ENCODE measurements around the gene B3GNT2.
A peak's percentile ranks its signal among the peaks of the same experiment; 100 is the strongest.
"Not testable (repeated sequence)": the region's sequence is repeated elsewhere in the genome, so short reads cannot be mapped to it uniquely, and the experiment has no call there.

B3GNT2 gene, protein sequence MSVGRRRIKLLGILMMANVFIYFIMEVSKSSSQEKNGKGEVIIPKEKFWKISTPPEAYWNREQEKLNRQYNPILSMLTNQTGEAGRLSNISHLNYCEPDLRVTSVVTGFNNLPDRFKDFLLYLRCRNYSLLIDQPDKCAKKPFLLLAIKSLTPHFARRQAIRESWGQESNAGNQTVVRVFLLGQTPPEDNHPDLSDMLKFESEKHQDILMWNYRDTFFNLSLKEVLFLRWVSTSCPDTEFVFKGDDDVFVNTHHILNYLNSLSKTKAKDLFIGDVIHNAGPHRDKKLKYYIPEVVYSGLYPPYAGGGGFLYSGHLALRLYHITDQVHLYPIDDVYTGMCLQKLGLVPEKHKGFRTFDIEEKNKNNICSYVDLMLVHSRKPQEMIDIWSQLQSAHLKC

DNA sequence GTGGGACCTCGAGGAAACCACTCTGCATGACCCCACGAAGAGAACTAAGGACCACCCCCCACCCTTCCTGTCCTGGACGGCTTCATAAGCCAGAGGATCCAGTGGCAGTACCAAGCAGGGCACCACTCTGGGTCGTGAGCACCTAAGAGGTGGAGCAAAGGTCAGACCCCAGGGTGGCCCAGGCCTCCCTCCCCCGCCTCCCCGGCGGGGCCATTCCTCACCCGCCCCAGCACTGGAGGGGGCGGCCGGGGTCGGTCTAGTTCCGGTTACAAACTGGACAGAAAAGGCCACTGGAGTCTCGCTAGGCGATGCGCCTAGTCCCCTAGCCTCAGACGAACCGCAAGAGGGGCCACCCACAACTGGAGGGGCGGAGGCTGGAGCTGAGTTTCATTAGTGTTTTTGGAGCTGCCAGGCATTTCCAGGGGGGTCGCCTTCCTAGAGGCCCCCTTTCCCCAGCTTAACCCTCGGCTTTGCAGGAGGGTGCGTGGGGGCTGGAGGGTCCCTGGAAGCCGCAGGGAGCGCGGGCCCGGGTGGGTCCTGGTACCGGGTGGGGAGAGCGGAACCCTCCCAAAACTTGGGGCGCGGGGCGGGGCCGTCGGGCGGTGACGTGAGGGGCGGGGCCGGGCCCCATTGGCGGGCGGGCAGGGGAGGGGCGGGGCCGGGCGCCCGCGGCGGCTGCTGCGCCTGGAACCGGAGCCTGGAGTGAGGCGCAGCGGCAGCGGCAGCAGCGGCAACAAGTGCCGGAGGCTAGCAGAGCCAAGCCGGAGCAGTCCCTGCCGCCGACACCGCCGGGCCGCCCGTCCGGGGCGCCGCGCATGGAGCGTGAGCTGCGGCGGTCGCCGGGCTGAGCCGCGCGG, at the start of gene B3GNT2:
TSS of gene B3GNT2 (plus strand) at position 695 of the 857 bp plus-strand sequence. CDS start 26,106 bp downstream, outside the sequence.
- intact Hi-C loops (cut with micrococcal nuclease) = loop anchor here (5.0 to 10.0 kb wide), 5 partner anchors 89 to 1649 kb away; partner anchors contain the start of genes COMMD1, EHBP1 and UGP2
- Mint-ChIP-seq H3K4me3 (peak within 1 kb of the TSS; percentile 95), H3K4me1 (ENCODE audit: low read depth) (peaks cover 49% of the 10 kb centered on the region), H3K36me3 (ENCODE audit: low read depth) (peaks cover 8% of the 10 kb centered on the region), H3K9me3 (no peaks in the 10 kb centered on the region), H3K27ac (peak within 1 kb of the TSS; percentile 93), H3K27me3 (no peaks in the 10 kb centered on the region)

DNA sequence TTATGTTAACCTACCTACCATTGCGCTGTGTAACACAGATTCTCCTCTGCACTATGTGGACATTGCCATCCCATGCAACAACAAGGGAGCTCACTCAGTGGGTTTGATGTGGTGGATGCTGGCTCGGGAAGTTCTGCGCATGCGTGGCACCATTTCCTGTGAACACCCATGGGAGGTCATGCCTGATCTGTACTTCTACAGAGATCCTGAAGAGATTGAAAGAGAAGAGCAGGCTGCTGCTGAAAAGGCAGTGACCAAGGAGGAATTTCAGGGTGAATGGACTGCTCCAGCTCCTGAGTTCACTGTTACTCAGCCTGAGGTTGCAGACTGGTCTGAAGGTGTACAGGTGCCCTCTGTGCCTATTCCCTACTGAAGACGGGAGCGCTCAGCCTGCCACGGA, 49.1 kb upstream of the B3GNT2 start:
- H3K27ac Mint-ChIP-seq; H3K27me3 Mint-ChIP-seq; intact Hi-C loops (cut with micrococcal nuclease); H3K4me3 Mint-ChIP-seq; H3K36me3 Mint-ChIP-seq (ENCODE audit: low read depth); H3K9me3 Mint-ChIP-seq: not testable (repeated sequence)
- H3K4me1 Mint-ChIP-seq (ENCODE audit: low read depth) = peaks cover 11% of the 10 kb centered on the region

DNA sequence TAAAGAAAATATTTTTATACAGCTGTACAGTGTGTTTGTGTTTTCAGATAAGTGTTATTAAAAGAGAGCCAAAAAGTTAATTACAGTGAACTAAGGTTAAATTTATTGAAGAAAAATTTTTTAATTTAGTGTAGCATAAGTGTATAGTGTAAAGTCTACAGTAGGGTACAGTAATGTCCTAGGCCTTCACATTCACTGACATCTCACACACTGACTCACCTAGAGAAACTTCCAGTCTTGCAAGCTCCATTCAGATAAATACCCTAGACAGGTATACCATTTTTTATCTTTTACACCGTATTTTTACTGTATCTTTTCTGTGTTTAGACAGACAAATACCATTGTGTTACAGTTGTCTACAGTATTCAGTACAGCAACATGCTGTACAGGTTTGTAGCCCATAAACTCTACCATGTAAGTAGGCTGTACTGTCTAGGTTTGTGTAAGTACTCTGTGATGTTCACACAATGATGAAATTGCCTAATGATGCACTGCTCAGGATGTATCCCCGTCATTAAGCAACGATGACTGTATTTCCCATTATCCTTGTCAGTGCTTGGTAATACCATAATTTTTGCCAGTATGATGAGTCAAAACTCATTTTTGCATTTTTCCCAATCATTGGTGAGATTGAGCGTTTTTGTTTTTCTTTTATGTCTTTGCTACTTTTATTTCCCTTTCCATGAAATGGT, 48.2 kb upstream of the B3GNT2 start:
- Mint-ChIP-seq H3K36me3 (ENCODE audit: low read depth) (no peaks in the 10 kb centered on the region), H3K27me3 (no peaks in the 10 kb centered on the region), H3K27ac (no peak overlapping the region), H3K4me1 (ENCODE audit: low read depth) (peaks cover 12% of the 10 kb centered on the region), H3K4me3 (no peak overlapping the region), H3K9me3 (no peaks in the 10 kb centered on the region)
- intact Hi-C loops (cut with micrococcal nuclease) = no loop called here

DNA sequence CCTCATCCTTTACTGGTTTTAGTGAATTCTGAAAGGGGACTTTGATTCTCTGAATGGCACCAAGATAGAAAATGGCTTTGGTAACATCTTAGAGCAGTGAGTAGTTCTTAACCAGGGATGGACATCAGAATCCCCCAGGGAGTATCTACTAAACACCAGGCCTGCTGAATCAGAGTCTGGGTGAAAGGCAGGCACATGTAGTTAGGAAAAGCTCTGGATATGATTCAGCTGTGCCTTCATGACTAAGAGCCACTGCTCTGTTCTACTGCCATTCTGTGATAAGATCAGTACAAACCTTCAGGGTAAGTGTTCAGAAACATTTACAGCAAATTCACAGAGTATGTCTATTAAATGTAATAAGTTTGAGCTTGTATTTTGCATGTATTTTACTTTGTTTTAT, 46.2 kb upstream of the B3GNT2 start:
- no peaks in the 10 kb centered on the region for H3K9me3 Mint-ChIP-seq
- peaks cover 12% of the 10 kb centered on the region for H3K4me1 Mint-ChIP-seq (ENCODE audit: low read depth)
- H3K27me3 Mint-ChIP-seq = no peaks in the 10 kb centered on the region
- no peak overlapping the region for H3K4me3 Mint-ChIP-seq
- intact Hi-C loops (cut with micrococcal nuclease) = no loop called here
- no peaks in the 10 kb centered on the region for H3K36me3 Mint-ChIP-seq (ENCODE audit: low read depth)
- H3K27ac Mint-ChIP-seq = no peak overlapping the region

DNA sequence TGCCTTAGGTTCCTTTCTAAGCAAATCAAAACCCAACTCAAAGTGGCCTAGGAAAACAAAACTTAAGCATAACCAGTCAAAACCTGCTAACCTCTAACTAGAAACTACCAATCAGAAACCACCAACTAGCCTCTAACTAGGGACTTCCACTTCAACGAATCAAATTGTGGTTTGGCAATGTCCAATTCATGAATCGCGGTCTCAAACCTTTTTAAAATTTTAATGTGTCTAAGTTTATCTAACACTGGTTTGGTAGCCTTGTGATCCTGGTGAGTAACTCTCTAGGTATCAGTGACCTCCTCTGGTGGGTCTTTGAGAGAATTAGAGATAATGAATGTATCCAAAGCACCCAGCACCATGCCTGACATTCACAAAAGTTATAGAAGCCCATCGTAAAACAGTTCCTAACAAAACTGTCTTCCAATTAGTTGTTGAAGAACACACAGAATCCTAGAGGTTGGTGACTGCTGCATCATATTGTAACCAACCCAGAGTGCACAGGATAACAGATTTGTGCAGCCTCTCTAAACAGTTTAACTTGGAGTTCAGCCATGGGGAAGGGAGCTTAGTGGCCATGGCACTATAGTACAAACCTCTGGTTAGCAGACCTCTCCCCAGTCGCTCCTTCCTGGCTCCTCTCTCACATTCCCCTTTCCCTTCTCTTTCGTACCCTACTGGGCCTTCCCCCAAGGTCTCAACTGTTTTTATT, 45.2 kb upstream of the B3GNT2 start:
- Mint-ChIP-seq H3K4me3 (no peak overlapping the region), H3K27me3 (no peaks in the 10 kb centered on the region), H3K27ac (no peak overlapping the region), H3K4me1 (ENCODE audit: low read depth) (peaks cover 5% of the 10 kb centered on the region), H3K9me3 (no peaks in the 10 kb centered on the region), H3K36me3 (ENCODE audit: low read depth) (no peaks in the 10 kb centered on the region)
- intact Hi-C loops (cut with micrococcal nuclease) = no loop called here

DNA sequence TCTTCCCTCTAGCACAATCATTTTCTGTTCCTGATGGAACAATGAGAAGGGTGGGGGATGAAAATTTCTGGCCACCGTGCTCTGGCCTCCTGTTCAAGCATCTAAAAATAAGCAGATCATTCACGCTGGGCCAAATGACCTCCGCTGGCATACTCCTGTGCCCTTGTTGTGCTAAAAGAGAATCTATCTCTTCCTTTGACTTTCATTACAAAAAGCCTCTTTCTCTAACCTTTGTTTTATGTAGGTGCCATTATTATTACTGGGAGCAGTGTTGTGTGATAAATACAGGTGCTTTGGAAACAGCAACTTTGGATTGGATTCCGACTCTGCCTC, 44.6 kb upstream of the B3GNT2 start:
- Mint-ChIP-seq H3K27ac (no peak overlapping the region), H3K9me3 (no peaks in the 10 kb centered on the region), H3K27me3 (no peaks in the 10 kb centered on the region), H3K36me3 (ENCODE audit: low read depth) (no peaks in the 10 kb centered on the region), H3K4me3 (no peak overlapping the region), H3K4me1 (ENCODE audit: low read depth) (peaks cover 5% of the 10 kb centered on the region)
- intact Hi-C loops (cut with micrococcal nuclease) = no loop called here

DNA sequence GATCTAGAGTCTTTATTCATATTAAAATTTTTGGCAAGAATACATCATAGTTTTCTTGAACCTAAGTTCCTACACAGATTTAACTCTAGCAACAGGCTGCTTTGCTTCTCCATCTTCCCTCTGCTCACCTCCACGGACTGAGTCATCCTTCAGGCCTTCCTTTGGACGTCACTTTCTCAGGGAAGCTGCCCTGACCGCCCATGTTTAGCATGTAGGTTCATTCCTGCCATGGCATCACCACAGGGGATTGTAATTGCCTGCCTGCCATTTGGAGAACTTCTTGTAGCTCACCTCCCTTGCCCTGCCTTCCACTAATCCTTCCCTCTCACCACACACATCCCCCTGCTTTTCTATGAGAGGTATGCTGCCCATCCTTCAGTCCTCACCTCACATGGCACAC, 43.9 kb upstream of the B3GNT2 start:
- no peak overlapping the region for H3K27ac Mint-ChIP-seq
- peaks cover 5% of the 10 kb centered on the region for H3K4me1 Mint-ChIP-seq (ENCODE audit: low read depth)
- H3K27me3 Mint-ChIP-seq = no peaks in the 10 kb centered on the region
- H3K9me3 Mint-ChIP-seq = no peaks in the 10 kb centered on the region
- no peak overlapping the region for H3K4me3 Mint-ChIP-seq
- intact Hi-C loops (cut with micrococcal nuclease) = no loop called here
- no peaks in the 10 kb centered on the region for H3K36me3 Mint-ChIP-seq (ENCODE audit: low read depth)

DNA sequence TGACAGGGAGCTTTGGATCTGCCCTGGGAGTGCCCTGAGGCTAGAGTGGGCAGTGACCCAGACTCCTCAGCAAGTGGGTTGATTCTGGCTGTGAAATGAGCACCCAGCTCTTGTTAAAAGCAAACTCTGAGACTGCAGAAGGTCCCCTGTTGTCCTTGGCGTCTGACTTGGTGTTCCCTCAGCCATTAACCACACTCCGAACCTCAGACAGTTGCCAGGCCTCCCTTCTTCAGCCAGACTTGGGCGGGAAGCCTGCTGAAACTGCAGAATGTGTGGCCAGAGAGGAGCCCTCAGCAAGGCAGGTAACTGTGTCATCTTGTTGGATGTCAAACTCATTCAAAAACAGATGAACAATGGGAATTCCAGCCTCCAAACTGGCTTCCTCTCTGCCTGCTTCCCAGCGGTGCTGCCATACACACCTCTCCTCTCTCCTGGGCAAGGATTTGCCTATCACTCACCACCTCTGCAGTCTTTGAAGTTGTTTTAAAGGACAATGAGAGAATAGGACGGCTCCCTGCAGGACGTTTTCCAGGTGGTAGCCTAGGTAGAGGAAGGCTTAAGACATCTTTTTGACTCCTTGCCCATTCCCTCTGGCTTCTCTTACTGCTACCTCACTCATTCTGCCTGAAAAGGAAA, 38.9 kb upstream of the B3GNT2 start:
- Mint-ChIP-seq H3K27me3 (no peaks in the 10 kb centered on the region), H3K4me3 (no peak overlapping the region), H3K9me3 (no peaks in the 10 kb centered on the region), H3K27ac (no peak overlapping the region), H3K36me3 (ENCODE audit: low read depth) (no peaks in the 10 kb centered on the region), H3K4me1 (ENCODE audit: low read depth) (peaks cover 14% of the 10 kb centered on the region)
- intact Hi-C loops (cut with micrococcal nuclease) = no loop called here

DNA sequence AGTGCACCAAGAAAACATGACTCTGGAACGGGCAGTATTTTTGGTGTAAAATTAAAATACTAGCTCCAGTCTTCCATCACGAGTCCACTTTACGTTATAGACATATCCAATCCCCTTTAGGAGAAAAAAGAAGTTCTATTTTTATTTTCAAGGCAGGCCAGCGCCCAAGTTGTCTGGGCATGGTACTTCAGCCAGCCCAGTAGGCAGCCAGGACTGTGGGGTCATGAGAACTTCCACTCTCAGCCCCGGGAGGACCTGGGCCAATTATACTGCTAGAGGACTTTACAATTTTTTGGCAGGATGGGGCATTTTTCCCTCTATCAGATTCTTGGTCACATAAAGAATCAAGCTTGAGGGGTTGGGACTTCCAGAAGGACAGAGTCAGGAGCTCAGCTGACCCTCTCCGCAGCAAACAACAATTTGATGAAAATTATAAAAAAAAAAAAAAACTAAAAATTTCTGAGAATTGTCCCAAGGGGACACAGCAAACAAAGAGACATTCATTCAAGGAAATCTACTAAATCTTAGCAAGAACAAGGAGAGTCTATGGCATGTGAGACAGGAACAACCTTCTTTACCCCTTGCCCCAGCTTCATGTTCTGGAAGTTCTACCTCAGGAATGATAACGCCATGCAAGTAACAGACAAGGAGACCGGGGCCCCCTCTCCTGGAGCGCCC, 37.3 kb upstream of the B3GNT2 start:
- H3K4me3 Mint-ChIP-seq = no peak overlapping the region
- intact Hi-C loops (cut with micrococcal nuclease) = no loop called here
- no peak overlapping the region for H3K27ac Mint-ChIP-seq
- peaks cover 10% of the 10 kb centered on the region for H3K4me1 Mint-ChIP-seq (ENCODE audit: low read depth)
- H3K9me3 Mint-ChIP-seq = no peaks in the 10 kb centered on the region
- no peaks in the 10 kb centered on the region for H3K27me3 Mint-ChIP-seq
- no peaks in the 10 kb centered on the region for H3K36me3 Mint-ChIP-seq (ENCODE audit: low read depth)

DNA sequence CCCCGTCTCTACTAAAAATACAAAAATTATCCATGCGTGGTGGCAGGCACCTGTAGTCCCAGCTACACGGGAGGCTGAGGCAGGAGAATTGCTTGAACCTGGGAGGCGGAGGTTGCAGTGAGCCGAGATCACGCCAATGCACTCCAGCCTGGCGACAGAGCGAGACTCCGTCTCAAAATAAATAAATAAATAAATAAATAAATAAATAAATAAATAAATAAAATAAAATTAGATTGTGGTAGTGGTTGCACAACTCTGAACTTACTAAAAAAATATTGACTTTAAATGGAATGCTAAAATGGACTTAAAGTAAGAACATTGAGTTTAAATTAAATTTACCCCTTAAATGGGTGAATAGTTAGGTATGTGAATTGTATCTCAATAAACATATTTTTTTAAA, 35.2 kb upstream of the B3GNT2 start:
- H3K4me3 Mint-ChIP-seq; H3K27ac Mint-ChIP-seq; H3K36me3 Mint-ChIP-seq (ENCODE audit: low read depth); intact Hi-C loops (cut with micrococcal nuclease); H3K9me3 Mint-ChIP-seq; H3K4me1 Mint-ChIP-seq (ENCODE audit: low read depth); H3K27me3 Mint-ChIP-seq: not testable (repeated sequence)

DNA sequence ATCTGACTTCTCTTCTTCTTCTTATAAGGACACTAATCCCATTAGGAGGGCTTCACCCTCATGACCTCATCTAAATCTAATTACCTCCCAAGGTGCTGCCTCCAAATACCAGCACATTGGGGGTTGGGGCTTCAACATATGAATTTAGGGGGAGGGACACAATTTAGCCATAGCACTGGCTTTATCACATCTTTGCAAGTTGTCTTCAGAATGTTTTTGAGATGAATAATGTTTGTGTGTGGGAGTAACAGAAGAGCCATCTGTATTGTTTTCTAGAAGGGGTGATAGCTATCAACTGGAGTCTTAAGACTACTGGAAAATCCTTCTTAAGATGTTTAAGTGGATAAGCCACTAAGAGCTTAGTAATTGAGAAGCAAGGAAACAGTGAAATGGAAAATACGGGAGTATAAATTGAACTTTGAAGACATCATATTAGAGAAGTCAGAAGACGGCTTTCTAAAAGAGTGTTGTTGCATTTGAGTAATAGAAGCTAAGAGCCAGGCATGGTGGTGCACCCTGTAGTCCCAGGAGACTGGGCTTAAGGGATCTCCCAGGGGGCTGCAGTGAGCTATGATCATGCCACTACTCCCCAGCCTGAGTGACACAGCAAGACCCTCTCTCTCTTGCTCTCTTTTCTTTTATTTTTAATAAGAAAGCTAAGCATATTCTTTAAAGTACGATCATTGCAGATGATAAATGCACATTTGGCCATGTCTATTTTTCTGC, 32.6 kb upstream of the B3GNT2 start:
- intact Hi-C loops (cut with micrococcal nuclease) = no loop called here
- Mint-ChIP-seq H3K9me3 (no peaks in the 10 kb centered on the region), H3K27ac (no peak overlapping the region), H3K4me3 (no peak overlapping the region), H3K36me3 (ENCODE audit: low read depth) (no peaks in the 10 kb centered on the region), H3K4me1 (ENCODE audit: low read depth) (peaks cover 10% of the 10 kb centered on the region), H3K27me3 (no peaks in the 10 kb centered on the region)

DNA sequence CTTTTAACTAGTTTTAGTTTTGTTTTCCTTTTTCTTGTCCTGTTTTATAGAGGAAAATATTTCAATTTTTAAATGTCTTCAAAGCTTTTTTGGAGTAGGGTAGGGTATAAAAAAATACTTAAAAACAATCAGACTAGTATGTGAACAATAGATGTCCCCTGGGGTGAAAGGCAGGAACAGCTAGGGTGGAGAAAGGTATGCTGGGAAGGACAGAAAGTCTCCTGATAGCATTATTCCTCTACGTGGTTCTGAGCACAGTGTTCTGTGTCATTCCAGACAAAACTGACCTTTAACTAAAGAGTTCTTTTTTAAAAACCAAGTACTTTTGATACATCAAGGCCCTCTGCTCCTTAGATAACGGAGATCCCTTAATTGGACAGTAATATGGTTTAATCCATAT, 32.1 kb upstream of the B3GNT2 start:
- H3K36me3 Mint-ChIP-seq (ENCODE audit: low read depth) = no peaks in the 10 kb centered on the region
- no peak overlapping the region for H3K4me3 Mint-ChIP-seq
- intact Hi-C loops (cut with micrococcal nuclease) = no loop called here
- no peaks in the 10 kb centered on the region for H3K9me3 Mint-ChIP-seq
- H3K27ac Mint-ChIP-seq = no peak overlapping the region
- H3K27me3 Mint-ChIP-seq = no peaks in the 10 kb centered on the region
- H3K4me1 Mint-ChIP-seq (ENCODE audit: low read depth) = peaks cover 10% of the 10 kb centered on the region
